ENCODE data around the gene CIRBP. TPM values are rescaled to one million over a fixed set of nuclear protein-coding genes. Genes with fewer than 3 reads are reported as not detected.

Gene CIRBP
- total and polyA plus RNA-seq, 2 of the 13 experiments (the other 11 are each of a cell fraction or from before 2014, with no cell fraction given), result 133 to 140 TPM

DNA sequence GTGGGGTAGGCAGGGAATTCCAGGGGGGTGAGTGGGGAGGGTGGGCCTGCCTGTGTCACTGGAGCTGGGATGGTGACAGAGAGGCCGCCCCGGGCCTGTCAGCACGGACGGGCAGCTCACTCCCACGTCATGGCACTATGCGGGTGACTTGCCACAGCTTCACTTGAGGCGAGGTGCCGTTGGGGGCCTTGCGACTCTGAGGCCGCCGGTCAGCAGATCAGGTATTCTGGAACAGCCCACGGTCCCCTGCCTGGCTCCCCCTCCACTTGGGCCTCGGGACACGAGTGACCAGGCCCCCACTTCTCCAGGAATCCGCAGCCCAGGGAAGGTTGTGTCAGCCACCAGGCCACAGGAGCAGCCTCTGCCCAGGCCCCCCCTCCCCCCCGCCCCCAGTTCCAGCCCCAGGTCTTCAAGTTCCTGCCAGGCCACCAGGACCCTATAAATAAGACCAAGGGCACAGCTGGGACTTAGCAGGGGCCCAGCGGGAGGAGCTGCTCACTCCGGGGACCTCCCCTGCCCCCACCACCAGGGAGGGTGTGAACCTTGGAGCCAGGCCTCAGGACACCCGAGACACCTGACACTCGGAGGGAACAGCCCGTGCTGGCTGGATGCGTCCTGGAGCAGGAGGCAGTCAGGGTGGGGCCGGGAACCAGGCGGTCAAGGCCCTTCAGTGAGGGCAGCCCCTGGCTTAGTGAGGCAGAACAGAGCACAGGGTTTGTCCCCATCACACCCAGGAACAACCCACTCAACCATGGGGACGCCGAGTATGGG is 23.5 kb upstream of the CIRBP start (continued):
- 0 out of 2 replicates have a peak, but pooled peaks have one; percentile 15 for TF ChIP-seq ERF (CRISPR knock-in tag; IDR thresholded peaks at IDR 0.05)
- TF ChIP-seq, protein P1, sequence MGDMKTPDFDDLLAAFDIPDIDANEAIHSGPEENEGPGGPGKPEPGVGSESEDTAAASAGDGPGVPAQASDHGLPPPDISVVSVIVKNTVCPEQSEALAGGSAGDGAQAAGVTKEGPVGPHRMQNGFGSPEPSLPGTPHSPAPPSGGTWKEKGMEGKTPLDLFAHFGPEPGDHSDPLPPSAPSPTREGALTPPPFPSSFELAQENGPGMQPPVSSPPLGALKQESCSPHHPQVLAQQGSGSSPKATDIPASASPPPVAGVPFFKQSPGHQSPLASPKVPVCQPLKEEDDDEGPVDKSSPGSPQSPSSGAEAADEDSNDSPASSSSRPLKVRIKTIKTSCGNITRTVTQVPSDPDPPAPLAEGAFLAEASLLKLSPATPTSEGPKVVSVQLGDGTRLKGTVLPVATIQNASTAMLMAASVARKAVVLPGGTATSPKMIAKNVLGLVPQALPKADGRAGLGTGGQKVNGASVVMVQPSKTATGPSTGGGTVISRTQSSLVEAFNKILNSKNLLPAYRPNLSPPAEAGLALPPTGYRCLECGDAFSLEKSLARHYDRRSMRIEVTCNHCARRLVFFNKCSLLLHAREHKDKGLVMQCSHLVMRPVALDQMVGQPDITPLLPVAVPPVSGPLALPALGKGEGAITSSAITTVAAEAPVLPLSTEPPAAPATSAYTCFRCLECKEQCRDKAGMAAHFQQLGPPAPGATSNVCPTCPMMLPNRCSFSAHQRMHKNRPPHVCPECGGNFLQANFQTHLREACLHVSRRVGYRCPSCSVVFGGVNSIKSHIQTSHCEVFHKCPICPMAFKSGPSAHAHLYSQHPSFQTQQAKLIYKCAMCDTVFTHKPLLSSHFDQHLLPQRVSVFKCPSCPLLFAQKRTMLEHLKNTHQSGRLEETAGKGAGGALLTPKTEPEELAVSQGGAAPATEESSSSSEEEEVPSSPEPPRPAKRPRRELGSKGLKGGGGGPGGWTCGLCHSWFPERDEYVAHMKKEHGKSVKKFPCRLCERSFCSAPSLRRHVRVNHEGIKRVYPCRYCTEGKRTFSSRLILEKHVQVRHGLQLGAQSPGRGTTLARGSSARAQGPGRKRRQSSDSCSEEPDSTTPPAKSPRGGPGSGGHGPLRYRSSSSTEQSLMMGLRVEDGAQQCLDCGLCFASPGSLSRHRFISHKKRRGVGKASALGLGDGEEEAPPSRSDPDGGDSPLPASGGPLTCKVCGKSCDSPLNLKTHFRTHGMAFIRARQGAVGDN (CRISPR knock-in tag; IDR thresholded peaks at IDR 0.05), result peak; percentile 69
- TF ChIP-seq ZNF563 (CRISPR knock-in tag; IDR thresholded peaks at IDR 0.05), result no peak
- no peak for TF ChIP-seq ZNF614 (CRISPR knock-in tag; IDR thresholded peaks at IDR 0.05; ENCODE audit: borderline replicate concordance)
- no peak for TF ChIP-seq CBX2 (IDR thresholded peaks at IDR 0.05; ENCODE audit: low read depth, low read length)
- no peak for TF ChIP-seq CBX2 (CRISPR knock-in tag; IDR thresholded peaks at IDR 0.05; ENCODE audit: low read depth)
- no peak for TF ChIP-seq CREB1 (IDR thresholded peaks at IDR 0.05)
- no peak for TF ChIP-seq CREB1 (CRISPR knock-in tag; IDR thresholded peaks at IDR 0.05)
- TF ChIP-seq ETV5 (CRISPR knock-in tag; IDR thresholded peaks at IDR 0.05; ENCODE audit: borderline replicate concordance), result peak; percentile 33; the same call in 1 of the 2 replicates
- peak; percentile 28; the same call in 1 of the 2 replicates for TF ChIP-seq ZNF138 (CRISPR knock-in tag; IDR thresholded peaks at IDR 0.05; ENCODE audit: low read depth)
- no peak for TF ChIP-seq MTA3 (CRISPR knock-in tag; IDR thresholded peaks at IDR 0.05)
- TF ChIP-seq ZNF484 (CRISPR knock-in tag; IDR thresholded peaks at IDR 0.05; ENCODE audit: borderline replicate concordance, low read depth), result no peak
- TF ChIP-seq PTBP1 (IDR thresholded peaks at IDR 0.05; ENCODE audit: low read depth, low read length, poor library complexity, severe bottlenecking), result no peak
- 0 out of 4 replicates have a peak, but pooled peaks of 1 of the 2 experiments have one; percentile 13 for TF ChIP-seq NR2F1 (CRISPR knock-in tag; IDR thresholded peaks at IDR 0.05)
- TF ChIP-seq, protein P2, sequence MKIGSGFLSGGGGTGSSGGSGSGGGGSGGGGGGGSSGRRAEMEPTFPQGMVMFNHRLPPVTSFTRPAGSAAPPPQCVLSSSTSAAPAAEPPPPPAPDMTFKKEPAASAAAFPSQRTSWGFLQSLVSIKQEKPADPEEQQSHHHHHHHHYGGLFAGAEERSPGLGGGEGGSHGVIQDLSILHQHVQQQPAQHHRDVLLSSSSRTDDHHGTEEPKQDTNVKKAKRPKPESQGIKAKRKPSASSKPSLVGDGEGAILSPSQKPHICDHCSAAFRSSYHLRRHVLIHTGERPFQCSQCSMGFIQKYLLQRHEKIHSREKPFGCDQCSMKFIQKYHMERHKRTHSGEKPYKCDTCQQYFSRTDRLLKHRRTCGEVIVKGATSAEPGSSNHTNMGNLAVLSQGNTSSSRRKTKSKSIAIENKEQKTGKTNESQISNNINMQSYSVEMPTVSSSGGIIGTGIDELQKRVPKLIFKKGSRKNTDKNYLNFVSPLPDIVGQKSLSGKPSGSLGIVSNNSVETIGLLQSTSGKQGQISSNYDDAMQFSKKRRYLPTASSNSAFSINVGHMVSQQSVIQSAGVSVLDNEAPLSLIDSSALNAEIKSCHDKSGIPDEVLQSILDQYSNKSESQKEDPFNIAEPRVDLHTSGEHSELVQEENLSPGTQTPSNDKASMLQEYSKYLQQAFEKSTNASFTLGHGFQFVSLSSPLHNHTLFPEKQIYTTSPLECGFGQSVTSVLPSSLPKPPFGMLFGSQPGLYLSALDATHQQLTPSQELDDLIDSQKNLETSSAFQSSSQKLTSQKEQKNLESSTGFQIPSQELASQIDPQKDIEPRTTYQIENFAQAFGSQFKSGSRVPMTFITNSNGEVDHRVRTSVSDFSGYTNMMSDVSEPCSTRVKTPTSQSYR (CRISPR knock-in tag; IDR thresholded peaks at IDR 0.05; ENCODE audit: borderline replicate concordance), result peak; percentile 85
- TF ChIP-seq, protein P3, sequence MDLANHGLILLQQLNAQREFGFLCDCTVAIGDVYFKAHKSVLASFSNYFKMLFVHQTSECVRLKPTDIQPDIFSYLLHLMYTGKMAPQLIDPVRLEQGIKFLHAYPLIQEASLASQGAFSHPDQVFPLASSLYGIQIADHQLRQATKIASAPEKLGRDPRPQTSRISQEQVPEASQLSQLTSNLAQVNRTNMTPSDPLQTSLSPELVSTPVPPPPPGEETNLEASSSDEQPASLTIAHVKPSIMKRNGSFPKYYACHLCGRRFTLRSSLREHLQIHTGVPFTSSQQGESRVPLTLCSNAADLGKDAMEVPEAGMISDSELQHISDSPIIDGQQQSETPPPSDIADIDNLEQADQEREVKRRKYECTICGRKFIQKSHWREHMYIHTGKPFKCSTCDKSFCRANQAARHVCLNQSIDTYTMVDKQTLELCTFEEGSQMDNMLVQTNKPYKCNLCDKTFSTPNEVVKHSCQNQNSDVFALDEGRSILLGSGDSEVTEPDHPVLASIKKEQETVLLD (CRISPR knock-in tag; IDR thresholded peaks at IDR 0.05; ENCODE audit: low read depth), result no peak; the same call in 1 of the 2 replicates
- TF ChIP-seq SAFB2 (CRISPR knock-in tag; IDR thresholded peaks at IDR 0.05; ENCODE audit: borderline replicate concordance, low read depth), result 0 out of 2 replicates have a peak, but pooled peaks have one; percentile 14
- no peak for TF ChIP-seq THAP11 (CRISPR knock-in tag; IDR thresholded peaks at IDR 0.05)
- no peak for TF ChIP-seq NFE2 (CRISPR knock-in tag; IDR thresholded peaks at IDR 0.05)
- 0 out of 2 replicates have a peak, but pooled peaks have one; percentile 4 for TF ChIP-seq HOXD1 (CRISPR knock-in tag; IDR thresholded peaks at IDR 0.05)
- TF ChIP-seq HOXA9 (CRISPR knock-in tag; IDR thresholded peaks at IDR 0.05; ENCODE audit: borderline replicate concordance), result 0 out of 2 replicates have a peak, but pooled peaks have one; percentile 59

Measured in HepG2 (cell line).